ENCODE data around the gene SPNS2.

GRCh38 chr17:4556996-4557395 is 58.3 kb downstream of the SPNS2 start:
- no peak for TF ChIP-seq CTCF (IDR thresholded peaks at IDR 0.05)
- TF ChIP-seq TCF7L2 (IDR thresholded peaks at IDR 0.05; ENCODE audit: low read depth, low read length), result no peak
- TF ChIP-seq SIN3A (IDR thresholded peaks at IDR 0.05; ENCODE audit: borderline replicate concordance, insufficient read depth, low read depth, low read length), result no peak

All from Panc1 (cell line).